GM23338 (cell line): ENCODE data around the gene DAB2.

Source experiments
- CREB1 ChIP-seq: fragments of 250-450 bp; sonication (Bioruptor Pico); IDR thresholded peaks from 2 replicates; pipeline ENCODE4 v1.5.0; 2020; ENCODE audit warnings: low read depth, mild to moderate bottlenecking, moderate library complexity
- CTCF ChIP-seq, 2 experiments: fragments of 200-600 bp in 1 of 2; sonication (generic) in 1 of 2; conservative IDR thresholded peaks; 2 replicates each; pipeline versions ENCODE4 v1.5.1 to v1.6.1; 2016 to 2017; ENCODE audit warnings: antibody characterized with exemption in 2 of 2, low read depth in 2 of 2, mild to moderate bottlenecking in 2 of 2, moderate library complexity in 1 of 2
- ETS1 ChIP-seq: IDR thresholded peaks from 2 replicates; pipeline ENCODE4 v1.6.1; 2016; ENCODE audit warnings: antibody characterized with exemption
- EZH2 ChIP-seq: fragments of 200-600 bp; sonication (generic); IDR thresholded peaks from one replicate; pipeline ENCODE4 v1.8.0; 2017; ENCODE audit warnings: antibody characterized with exemption, mild to moderate bottlenecking, low read depth; ENCODE audit not compliant: unreplicated experiment
- EZH2phosphoT487 ChIP-seq: fragments of 200-600 bp; sonication (generic); IDR thresholded peaks from one replicate; pipeline ENCODE4 v1.8.1; 2018; ENCODE audit warnings: antibody characterized with exemption; ENCODE audit not compliant: unreplicated experiment
- JUNB ChIP-seq: IDR thresholded peaks from one replicate; pipeline ENCODE4 v1.6.1; 2016; ENCODE audit warnings: antibody characterized with exemption; ENCODE audit not compliant: unreplicated experiment
- NANOG ChIP-seq: IDR thresholded peaks from 2 replicates; pipeline ENCODE4 v1.6.1; 2016; ENCODE audit warnings: antibody characterized with exemption, borderline replicate concordance
- POLR2AphosphoS5 ChIP-seq: IDR thresholded peaks from 2 replicates; pipeline ENCODE4 v1.6.1; 2016; ENCODE audit warnings: antibody characterized with exemption, low read depth
- REST ChIP-seq: IDR thresholded peaks from one replicate; pipeline ENCODE4 v1.6.1; 2018; ENCODE audit warnings: antibody characterized with exemption; ENCODE audit not compliant: unreplicated experiment
- STAT1 ChIP-seq: IDR thresholded peaks from one replicate; pipeline ENCODE4 v1.6.1; 2016; ENCODE audit warnings: antibody characterized with exemption; ENCODE audit not compliant: unreplicated experiment
- ZNF114 ChIP-seq: fragments of 250-450 bp; sonication (Bioruptor Pico); IDR thresholded peaks from 2 replicates; pipeline ENCODE4 v1.5.0; 2020; ENCODE audit warnings: mild to moderate bottlenecking, moderate library complexity
- ZNF331 ChIP-seq: fragments of 250-450 bp; sonication (Bioruptor Pico); IDR thresholded peaks from 2 replicates; pipeline ENCODE4 v1.5.0; 2020; ENCODE audit warnings: low read depth, mild to moderate bottlenecking, moderate library complexity
- ZNF462 ChIP-seq: fragments of 250-450 bp; sonication (Bioruptor Pico); IDR thresholded peaks from 2 replicates; pipeline ENCODE4 v1.5.0; 2020; ENCODE audit warnings: mild to moderate bottlenecking, moderate library complexity

GRCh38 chr5:39423331-39423751 is 1.4 kb downstream of the DAB2 start:
- no peak for TF ChIP-seq CTCF (conservative IDR thresholded peaks at IDR 0.05; ENCODE audit: low read depth in 2 of 2)
- no peak for TF ChIP-seq REST
- TF ChIP-seq ETS1 = no peak
- no peak for TF ChIP-seq EZH2
- TF ChIP-seq POLR2AphosphoS5 = no peak
- no peak for TF ChIP-seq EZH2phosphoT487
- TF ChIP-seq NANOG = no peak
- no peak for TF ChIP-seq CREB1 (CRISPR knock-in tag)
- no peak for TF ChIP-seq JUNB
- TF ChIP-seq ZNF462 (CRISPR knock-in tag) = no peak
- TF ChIP-seq ZNF114 = no peak
- TF ChIP-seq ZNF331 (CRISPR knock-in tag) = no peak
- no peak for TF ChIP-seq STAT1
